ENCODE measurements around the gene TNP2.

TNP2 gene

DNA sequence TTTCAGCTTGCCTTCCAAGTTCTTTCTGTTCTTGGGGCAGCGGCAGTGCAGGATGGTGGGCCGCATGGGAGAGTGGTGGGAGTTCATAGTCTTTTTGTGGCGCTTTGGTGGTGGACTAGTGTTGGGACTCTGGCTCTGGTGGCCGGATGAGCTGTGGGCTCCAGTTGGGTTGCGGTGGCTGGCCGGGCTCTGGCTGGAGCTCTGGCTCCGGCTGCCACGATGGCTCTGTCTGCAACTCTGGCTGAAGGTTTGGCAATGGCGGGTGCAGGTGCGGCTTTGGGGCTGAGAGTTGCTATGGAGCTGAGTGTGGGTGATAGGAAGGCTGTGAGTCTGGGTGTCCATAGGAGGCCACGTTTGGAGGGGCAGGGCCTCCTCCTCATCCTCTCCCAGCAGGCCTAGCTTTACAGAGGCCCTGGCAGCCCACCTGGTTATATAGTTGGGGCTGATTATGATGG is at the start of gene TNP2:
Gene TNP2, minus strand, starts transcription at position 405 of the 455 bp plus-strand sequence. Its CDS starts 63 bp downstream, at position 342.
- DNase-seq = no peak

DNA sequence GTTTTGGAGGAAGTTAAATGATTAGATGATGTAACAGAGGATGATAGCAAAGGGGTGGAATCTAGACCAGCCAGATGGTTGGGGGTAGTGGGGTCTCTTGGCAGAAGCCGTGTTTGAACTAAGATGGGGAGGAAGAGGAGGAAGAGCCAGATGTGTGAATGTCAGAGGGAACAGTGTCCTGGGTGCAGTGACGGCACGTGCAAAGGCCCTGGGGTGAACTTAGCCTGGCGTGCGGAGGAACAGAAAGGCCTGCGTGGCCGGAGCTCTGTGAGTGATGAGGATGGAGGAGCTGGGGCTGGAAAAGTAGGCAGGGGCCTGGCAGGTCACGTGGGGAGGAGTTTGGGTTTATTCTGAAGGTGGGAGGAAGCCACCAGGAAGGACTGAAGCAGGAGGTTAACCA is 49.7 kb upstream of the TNP2 start:
- DNase-seq = no peak

DNA sequence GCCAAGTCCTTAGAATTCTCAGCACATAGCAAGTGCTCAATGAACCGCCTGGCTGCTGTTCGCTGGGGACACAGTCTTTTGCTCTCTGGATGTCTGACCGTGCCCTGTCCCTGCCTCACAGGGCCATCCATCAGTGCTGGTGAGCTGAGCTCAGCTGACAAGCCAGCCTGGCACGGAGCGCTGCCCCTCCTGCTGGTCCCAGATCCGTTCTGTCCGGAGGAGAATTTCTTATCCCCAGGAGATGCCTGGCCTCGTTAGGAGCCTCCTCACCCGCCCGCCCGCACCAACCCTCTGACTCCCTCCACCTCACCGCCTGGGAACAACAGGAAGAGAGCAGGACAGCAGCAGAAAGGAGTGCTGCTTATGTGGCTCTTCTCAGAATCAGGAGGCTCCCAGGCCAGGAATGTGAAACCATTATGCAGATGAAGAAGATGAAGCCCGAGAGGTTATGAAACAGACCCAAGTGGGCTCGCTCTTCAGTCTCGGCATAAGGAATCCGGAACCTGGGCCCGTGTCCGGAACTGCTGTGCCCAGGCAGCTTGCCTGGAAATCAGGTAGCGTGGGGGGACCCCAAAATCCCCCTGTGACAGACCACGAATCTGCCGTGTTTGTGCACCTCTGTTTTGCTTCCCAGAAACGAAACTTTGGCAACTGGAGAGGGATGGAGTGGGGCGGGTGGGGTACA is 47.3 kb upstream of the TNP2 start:
- peak in 2 of 14 donors; percentile 11 to 19 for DNase-seq

DNA sequence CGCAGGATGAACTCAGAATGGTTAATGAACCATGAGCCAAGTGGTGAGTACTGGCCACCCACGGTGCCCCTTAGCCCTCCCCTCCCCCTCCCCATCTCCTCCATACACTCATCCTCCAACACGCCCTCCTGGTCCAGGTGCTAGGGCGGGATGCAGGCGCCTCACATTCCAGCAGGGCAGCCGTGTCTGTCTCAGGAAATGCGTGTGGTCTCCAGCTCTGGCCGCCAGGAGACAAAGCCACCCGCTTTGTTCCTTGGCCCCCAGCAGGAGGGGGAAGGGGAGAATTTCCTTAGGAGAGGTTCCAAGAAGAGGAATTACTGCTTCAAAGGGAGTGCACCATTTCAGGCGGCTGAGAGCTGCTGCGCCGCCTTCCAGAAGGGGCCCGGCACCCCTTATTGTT is 46.4 kb upstream of the TNP2 start:
- DNase-seq = no peak

DNA sequence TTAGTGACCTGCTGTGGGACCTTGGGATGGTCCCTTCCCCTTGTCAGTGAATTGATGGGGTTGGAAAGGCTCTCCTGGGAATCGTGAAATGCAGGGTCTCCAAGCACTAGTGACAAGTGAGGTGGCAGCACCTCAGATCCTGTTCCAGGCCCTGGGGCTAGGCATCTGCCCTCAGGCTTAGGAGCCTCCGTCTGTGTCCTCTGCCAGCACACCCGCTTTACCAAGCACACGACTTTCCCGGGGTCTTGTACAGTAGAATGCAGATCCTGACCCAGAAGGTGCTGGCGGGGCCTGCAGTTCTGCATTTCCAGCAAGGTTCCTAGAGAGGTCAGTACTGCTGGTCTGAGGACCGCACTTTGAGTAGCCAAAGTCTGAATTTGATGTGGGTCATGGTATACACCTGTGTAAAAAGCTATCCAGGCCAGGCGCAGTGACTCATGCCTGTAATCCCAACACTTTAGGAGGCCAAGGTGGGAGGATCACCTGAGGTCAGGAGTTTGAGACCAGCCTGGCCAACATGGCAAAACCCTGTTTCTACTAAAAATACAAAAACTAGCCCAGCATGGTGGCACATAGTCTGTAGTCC is 45.3 kb upstream of the TNP2 start:
- DNase-seq = no peak

DNA sequence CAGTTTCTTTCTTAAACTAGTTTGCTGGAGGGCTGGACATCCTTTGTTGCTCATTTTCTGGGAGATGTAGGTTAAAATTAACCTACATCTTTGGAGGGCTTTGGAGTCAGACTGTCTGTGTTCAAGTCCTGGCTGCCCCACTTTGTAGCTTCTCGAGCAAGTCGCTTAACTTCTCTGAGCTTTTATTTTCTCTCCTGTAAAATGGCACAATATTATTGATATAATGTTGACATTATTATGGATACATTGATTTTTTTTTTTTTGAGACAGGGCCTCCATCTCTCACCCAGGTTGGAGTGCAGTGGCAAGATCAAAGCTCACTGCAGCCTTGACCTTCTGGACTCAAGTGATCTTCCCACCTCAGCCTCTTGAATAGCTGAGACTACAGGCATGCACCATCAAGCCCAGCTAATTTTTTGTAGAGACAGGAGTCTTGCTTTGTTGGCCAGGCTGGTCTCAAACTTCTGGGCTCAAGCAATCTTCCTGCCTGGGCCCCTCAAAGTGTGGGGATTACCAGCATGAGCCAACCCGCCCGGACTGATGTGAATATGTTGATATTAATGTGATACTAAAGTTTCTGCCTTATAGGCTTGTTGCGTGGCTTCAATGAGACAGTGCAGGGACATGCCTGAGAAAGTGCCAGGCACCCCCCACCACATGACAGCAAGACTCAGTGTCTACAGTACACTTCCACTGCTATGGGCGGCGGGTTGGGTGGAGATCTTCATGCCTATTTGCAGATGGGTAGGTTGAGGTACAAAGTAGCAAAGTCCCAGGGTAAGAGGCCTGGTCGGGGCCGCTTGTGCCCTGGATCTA is 44.6 kb upstream of the TNP2 start:
- DNase-seq = no peak

DNA sequence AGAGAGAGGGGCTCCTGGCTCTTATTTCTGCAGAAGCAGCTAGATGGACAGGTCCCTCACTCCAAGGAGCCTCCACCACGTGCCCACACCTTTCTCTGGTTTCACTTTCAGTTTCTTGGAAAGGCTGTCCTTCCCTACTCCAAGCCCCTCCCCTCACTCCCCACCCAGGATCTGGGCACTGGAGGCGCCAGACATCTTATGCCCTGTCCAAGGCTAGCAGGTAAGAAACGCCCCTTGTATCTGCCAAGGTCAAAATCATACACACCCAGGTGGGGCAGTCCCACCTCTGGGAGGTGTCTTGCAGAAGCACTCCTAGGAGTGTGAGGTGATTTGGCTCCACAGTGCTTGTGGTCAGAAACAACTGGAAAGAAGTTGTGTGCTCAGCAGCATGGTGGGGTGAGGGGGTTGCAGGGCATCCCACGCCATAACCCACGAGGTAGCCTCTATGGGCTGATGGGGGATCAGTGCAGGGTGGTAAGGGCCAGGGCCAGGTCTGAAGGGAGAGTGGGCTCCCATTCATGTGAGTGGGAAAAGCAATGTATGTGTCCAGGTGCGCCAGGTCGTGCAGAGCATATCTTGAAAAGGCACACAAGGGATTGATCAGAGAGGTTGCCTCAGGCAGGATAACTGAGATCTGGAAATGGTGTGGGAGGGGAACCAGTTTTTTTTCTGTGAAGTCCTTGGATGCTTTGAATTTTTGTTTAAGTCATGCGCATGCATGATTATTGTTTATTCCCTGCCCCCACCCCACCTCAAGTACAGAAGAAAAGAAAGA is 43.8 kb upstream of the TNP2 start:
- DNase-seq = no peak

DNA sequence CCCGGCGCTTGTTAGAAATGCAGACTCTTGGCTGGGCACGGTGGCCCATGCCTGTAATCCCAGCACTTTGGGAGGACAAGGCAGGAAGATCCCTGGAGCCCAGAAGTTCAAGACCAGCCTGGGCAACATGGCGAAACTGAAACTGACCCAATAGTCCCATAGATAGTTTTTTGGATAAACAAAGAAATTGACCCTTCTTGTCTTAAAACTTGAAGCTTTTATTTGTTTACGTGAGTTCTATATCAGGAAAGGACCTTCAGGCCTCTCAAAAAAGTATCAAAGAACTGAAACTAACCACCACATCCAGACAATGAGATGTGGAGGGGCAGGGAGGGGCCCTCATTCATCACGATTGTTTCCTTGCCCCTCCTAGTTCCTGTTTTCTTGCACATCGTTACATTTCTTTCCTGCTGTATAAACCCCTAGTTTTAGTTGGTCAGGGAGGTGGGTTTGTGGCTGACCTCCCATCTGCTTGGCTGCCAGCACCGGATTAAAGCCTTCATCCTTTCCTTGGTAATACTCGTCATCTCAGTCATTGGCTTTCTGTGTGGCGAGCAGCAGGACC is 42.0 kb upstream of the TNP2 start:
- DNase-seq = no peak

DNA sequence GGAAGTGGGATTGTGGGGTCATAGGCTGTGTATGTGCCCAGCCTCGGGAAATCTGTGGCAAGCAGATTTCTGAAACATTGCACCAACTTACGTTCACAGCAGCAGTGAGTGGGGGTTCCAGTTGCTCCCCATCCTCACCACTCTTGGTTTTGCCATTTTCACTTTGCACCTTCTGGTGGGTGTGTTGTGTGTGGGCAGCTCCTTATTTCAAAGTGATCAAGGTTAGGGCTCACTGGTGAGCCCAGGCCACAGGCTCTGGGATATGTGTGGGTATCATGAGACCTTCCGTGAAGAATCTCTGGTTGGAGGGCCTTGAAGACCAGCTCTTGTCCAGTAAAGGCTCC is 41.5 kb upstream of the TNP2 start:
- no peak for DNase-seq

DNA sequence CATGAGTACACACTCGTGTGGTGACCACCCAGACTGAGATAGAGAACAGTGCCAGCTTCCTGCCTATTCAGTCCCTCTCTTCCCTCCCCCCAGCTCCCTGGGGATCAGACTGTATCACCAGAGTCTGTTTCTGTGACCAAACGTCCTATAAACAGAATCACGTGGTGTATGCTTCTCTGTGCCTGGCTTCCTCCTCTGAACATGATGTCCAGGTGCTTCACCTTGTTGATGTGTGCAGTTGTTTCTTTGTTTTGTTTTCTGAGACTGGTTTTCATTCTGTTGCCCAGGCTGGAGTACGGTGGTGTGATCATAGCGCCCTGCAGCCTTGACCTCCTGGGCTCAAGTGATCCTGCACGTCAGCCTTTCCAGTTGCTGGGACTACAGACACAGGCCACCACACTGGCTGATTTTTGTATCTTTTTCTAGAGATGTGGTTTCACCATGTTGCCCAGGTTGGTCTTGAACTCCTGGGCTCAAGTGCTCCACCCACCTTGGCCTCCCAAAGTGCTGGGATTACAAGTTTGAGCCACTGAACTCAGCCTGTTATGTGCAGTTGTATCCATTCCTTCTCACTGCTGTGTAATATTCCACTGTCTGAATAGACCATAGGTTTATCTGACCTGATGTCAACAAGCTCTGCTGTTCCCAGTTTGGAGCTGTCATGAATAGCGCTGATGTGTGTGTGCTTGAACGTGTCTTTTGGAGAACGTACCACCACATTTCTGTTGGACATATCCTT is 40.9 kb upstream of the TNP2 start:
- no peak for DNase-seq

DNA sequence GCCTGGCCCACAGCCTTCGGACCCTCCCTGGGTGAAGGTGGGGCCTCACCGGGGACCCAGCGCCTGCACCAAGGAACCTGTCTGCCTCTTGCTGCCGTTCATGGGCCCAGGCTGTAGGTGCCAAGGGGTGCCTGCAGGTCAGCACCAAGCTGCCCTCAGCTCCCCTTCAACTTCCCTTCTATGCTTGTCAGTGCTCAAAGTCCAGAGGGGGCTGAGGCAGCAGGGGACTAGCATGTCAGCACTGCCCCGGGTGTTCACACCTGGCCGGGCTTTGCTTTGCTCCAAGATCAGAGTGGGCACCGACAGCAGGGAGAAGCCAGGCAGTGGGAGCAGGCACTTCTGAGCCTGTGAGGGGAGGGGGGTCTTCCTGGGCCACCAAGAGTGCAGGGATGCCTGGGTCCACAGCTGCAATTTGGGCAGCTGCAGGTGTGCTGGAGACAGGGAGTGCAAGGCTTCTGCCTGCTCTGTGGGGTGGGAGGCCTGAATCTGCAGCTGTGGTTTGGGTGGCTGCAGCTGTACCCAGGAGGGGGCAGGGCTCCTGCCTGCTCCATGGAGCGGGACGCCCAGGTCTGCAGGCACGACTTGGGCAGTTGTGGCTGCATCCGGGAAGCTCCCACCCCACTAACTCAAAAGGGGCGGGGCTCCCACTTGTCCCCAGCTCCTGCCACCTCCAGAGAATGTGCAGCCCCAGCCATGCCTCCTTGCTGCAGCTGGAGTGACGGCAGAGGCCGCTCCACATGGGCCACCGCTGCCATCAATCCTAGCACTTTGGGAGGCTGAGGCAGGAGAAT is 39.6 kb upstream of the TNP2 start:
- DNase-seq = no peak

DNA sequence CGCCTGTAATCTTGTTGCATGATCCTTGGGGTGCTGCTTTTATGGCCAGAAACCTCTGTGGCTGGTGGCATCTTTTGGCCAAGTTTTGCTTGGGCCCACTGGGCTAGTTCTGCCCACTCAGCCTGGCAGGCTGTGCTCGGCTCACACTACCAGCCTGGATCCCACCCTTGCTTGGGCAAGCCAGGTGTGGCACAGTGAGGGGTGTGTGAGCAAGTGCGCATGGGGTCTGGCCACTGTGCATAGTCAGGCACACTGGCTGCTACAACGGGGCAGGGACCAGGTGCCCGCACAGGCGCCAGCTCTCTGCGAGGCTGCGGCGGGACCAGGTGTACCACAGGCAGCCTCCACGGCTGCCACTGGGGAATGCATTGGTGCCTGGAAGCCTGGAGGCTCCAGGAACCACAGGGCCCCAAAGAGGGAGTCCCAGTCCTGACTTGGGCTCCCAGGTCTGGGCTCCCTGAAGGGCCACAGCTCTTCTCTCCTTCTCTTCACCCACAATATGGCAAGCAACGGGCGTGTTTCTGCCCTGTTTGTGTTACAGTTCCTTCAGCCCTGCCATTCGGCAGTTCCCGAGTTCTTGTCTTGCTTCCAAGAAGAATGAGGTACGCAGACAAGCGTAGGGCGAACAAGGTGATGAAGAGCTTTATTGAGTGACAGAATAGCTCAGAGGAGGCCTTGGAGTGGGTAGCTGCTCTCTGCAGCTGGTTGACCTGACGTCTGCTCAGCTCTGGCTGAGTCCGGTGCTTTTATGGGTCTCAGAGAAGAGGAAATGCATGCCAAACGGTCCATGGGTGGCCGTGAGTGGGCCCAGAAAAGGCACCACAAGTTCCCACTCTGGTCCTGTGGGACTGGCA is 38.7 kb upstream of the TNP2 start:
- no peak for DNase-seq

DNA sequence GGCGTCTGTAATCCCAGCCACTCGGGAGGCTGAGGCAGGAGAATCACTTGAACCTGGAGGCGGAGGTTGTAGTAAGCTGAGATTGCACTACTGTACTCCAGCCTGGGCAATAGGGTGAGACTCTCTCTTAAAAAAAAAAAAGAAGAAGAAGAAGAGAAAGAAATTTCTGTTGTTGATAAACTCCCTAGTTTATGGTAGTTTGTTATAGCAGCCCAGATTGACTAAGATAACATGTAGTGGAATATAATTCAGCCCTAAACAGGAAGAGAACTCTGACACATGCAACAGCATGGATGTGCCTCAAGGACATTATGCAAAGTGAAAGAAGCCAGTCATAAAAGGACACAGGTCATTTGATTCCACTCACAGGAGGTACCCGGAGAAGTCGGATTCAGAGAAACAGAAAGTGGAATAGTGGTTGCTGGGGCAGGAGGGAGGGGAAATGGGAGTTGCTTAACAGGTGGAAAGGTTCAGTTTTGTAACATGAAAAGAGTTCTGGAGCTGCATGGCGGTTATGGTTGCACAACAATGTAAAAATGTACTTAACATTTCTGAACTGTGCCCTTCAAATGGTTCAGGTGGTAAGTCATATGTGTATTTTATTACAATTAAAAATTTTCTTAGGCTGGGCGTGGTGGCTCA is 38.0 kb upstream of the TNP2 start:
- no peak for DNase-seq

DNA sequence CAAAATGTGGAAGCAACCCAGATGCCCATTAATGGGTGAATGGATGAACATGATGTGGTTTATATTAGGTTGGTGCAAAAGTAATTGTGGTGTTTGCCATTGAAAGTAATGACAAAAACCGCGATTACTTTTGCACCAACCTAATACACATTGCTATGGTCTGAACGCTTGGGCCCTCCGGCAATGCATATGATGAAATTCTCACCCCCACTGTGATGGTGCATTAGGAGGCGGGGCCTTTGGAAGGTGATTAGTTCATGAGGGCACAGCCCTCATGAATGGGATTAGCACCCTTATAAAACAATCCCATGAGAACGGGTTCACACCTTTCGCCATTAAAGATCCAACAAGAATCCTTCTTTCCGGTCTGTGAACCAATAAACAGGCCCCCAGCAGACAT is 37.3 kb upstream of the TNP2 start:
- DNase-seq = no peak

DNA sequence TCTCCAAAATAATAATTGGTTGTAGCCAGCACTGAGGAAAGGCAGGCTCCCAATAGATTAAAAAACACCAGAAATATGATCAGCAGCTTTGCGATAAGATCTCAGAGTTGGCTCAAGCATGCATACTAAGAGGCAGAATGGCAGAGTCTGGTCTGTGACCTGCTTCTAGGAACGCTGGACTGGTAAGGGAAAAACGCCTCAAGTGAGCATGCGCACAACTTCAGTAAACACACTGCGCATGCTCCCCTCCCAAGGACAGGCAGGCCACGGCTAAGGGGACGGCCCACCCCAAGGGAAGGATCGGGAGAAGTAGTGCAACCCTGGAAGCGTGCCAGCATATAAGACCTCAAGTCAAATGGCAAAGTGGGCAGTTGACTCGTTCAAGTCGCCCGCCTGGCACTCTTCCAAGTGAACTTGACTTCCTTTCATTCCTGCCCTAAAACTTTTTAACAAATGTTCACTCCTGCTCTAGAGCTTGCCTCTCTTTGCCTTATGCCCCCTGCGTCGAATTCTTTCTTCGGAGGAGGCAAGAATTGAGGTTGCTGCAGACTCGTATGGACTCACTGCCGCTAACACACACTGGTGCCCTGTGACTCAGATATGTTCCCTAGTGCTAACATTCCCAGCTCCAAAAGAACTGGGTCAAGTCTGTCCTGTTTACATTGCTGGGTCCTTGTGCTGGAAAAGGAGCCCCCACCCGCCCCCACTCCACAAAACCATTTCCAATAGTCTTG is 34.4 kb upstream of the TNP2 start:
- DNase-seq = no peak

DNA sequence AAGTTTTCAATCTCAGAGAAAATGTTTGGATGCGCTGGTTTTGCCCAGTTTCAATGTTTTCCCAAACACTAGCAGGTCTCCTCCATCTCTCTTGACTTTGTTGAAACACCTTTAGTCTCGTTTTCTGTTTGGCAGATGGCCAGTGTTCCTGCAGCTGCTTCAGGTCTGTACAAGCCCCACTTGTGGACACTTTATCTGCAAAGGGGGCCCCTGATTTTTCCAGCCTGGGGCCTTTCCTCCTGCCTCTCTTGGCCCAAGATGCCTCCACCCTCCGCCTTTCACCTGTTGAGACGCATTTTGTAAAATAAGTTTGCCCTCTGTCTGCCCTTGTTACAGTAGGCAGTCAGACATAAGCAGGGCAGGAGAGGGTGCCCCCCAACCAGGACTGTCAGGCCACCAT is 33.9 kb upstream of the TNP2 start:
- no peak for DNase-seq

DNA sequence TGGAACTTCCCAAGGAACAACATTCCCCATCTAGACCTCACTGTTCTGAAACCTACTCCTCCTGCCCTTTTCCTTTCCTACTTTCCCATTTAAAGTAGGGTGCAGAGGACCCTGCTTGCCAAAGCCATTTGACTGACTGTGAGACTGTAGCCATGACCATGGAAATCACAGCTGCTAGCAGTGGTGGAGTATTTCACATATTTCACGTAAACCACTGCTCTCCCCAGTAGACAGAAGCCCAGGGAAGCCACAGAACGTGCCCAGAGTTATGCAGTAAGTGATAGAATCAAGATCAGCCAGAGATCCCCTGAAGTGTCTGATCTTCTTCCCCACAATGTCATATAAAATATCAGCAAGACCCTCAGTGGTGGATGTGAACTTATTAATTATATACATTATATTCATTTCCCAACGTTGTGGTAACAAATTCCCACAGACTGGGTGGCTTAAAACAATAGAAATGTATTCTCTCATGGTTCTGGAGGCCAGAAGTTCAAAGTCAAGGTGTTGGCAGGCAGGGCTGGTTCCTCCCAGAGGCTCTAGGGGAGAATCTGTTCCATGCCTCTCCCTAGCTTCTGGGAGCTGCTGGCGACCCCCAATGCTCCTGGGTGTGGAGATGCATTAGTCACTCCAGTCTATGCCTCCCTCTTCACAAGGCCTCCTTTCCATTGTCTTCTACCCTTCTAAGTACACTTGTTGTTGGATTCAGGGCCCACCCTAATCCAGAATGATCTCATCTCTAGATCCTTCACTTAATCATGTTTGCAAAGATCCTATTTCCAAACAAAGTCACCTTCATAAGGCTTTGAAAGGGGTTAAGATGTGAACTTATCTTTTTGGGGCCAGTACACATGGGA is 32.7 kb upstream of the TNP2 start:
- DNase-seq = no peak

DNA sequence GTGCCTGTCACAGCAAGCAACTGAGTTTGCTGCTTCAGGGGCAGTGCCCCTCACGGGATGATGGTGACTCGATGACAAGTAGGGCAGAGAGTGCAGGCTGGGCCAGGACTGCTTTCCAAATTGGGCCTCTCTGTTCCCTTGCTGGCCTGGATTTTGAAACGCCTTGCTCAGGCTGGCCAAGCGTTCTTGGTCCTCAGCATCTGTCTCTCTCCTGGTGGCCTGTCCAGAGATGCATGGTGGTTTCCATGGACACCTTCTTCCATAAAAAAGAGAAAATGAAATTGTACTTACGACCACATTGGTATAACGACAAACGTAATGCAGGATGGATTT is 31.4 kb upstream of the TNP2 start:
- DNase-seq = no peak

Data from C1 segment of cervical spinal cord (tissue), 14 donors.